GM10266 (cell line): ENCODE data around the gene KRTAP5-8.
A peak's percentile ranks its signal among the peaks of the same experiment; 100 is the strongest.
"Not testable (repeated sequence)": the region's sequence is repeated elsewhere in the genome, so short reads cannot be mapped to it uniquely, and the experiment has no call there.

Experiments used
- DNase-seq: peaks from one replicate; pipeline ENCODE4 v3.0.0; 2012; ENCODE audit errors: extremely low spot score
- TF ChIP-seq, protein P1 (sequence below): IDR thresholded peaks from 2 replicates; pipeline ENCODE4 v1.5.1; 2012; ENCODE audit warnings: mild to moderate bottlenecking, low read depth; ENCODE audit not compliant: control insufficient read depth, insufficient read depth; ENCODE audit errors: missing control alignments

The KRTAP5-8 gene

GRCh38 chr11:71572811-71573210 lies 35.0 kb downstream of the KRTAP5-8 start:
- no peak for DNase-seq
- TF ChIP-seq, protein P1, sequence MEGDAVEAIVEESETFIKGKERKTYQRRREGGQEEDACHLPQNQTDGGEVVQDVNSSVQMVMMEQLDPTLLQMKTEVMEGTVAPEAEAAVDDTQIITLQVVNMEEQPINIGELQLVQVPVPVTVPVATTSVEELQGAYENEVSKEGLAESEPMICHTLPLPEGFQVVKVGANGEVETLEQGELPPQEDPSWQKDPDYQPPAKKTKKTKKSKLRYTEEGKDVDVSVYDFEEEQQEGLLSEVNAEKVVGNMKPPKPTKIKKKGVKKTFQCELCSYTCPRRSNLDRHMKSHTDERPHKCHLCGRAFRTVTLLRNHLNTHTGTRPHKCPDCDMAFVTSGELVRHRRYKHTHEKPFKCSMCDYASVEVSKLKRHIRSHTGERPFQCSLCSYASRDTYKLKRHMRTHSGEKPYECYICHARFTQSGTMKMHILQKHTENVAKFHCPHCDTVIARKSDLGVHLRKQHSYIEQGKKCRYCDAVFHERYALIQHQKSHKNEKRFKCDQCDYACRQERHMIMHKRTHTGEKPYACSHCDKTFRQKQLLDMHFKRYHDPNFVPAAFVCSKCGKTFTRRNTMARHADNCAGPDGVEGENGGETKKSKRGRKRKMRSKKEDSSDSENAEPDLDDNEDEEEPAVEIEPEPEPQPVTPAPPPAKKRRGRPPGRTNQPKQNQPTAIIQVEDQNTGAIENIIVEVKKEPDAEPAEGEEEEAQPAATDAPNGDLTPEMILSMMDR, result no peak

GRCh38 chr11:71574418-71574817 lies 36.6 kb downstream of the KRTAP5-8 start:
- DNase-seq, result no peak
- TF ChIP-seq, protein P1, result no peak

GRCh38 chr11:71575723-71576424 lies 38.0 kb downstream of the KRTAP5-8 start:
- TF ChIP-seq, protein P1, result no peak
- DNase-seq, result no peak

DNA sequence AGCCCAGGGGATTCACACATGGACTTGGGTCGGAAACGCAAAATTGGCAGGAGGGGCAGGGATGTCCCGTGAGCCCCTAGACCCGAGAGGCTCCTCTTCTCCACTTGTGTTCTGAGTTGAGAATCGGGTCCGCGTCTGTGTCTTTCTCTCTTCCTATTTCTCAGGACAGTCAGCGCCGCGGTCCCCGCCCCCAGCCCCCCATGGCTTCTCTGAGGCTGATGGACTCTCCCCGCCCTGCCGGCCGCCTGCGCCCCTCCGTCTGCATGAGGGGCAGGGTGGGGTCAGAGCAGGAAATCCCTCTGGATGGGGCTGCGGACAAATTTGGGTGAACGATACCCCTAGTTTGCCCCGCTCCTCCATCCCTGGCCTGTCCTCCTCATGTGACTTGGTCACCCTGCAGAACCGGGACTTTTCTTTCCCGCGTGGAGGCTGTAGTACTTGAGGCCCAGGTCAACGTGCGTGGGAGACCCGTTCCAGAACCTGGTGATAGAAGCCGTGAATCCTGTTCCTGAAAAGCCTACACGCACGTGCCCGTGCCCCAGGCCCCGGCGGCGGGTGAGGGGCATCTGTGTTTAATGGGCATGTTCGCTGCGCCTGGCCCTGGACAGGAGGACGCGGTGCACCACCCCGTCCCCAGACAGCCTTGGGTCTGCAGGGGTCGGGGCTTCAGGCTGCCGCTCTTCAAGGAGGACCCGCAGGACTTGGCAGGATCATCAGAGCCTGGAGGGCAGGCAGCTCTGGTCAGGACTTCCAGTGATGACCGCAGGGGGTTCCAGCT lies 39.1 kb downstream of the KRTAP5-8 start:
- DNase-seq, result not testable (repeated sequence)

- TF ChIP-seq, protein P1, result no peak
- DNase-seq, result no peak
Measured at GRCh38 chr11:71577469-71578004, 39.7 kb downstream of the KRTAP5-8 start.

DNA sequence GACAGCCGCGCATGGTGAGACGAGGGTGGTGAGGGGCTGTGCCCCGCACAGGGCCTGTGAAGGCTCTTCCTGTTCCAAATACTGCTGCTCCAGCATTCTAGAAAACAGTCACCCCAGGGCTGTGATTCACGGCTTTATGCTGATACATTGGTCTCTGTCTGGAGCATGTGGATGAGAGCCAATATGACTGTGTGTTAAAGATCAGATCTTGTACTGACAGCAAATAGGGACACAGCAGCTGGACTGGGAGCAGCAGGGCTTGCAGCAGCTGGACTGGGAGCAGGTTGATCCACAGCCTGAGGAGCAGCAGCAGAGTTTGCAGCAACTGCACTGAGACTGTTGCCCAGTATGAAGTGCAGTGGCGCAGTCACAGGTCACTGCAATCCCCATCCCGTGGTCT lies 41.7 kb downstream of the KRTAP5-8 start:
- not testable (repeated sequence) for DNase-seq

- TF ChIP-seq, protein P1, result peak; percentile 77
- DNase-seq, result peak; percentile 68
Measured at GRCh38 chr11:71580057-71581003, 42.5 kb downstream of the KRTAP5-8 start.
